Measurements from ENCODE around the gene KRTAP5-1.

KRTAP5-1 gene

GRCh38 chr11:1540074-1540473, 45.0 kb downstream of the KRTAP5-1 start:
- H3K4me2 ChIP-seq, result no peak overlapping the region
- peaks cover 70% of the 10 kb centered on the region for H3K27me3 ChIP-seq (ENCODE audit: insufficient read depth, low read depth)
- H3K36me3 ChIP-seq (ENCODE audit: insufficient read depth), result no peaks in the 10 kb centered on the region
- H3K4me1 ChIP-seq (ENCODE audit: low read depth, poor library complexity, severe bottlenecking), result no peaks in the 10 kb centered on the region
- no peak overlapping the region for H2AFZ ChIP-seq (ENCODE audit: low read depth)
- no peak for TF ChIP-seq CTCF (conservative IDR thresholded peaks at IDR 0.05; ENCODE audit: low read depth, low read length)
- H3K27ac ChIP-seq, result no peak overlapping the region
- no peak overlapping the region for H3K9ac ChIP-seq
- H4K20me1 ChIP-seq (ENCODE audit: insufficient read depth), result no peaks in the 10 kb centered on the region
- no peak overlapping the region for H3K4me3 ChIP-seq (IDR thresholded peaks at IDR 0.05; ENCODE audit: insufficient read depth, low read depth, low read length)
- no peaks in the 10 kb centered on the region; the same call in 1 of the 2 replicates for H3K79me2 ChIP-seq (ENCODE audit: insufficient read depth, low read depth)

- H3K79me2 ChIP-seq (ENCODE audit: insufficient read depth, low read depth), result no peaks in the 10 kb centered on the region; the same call in 1 of the 2 replicates
- no peak overlapping the region for H3K27ac ChIP-seq
- H3K9ac ChIP-seq, result no peak overlapping the region
- H3K4me1 ChIP-seq (ENCODE audit: low read depth, poor library complexity, severe bottlenecking), result no peaks in the 10 kb centered on the region
- H3K4me2 ChIP-seq, result no peak overlapping the region
- no peaks in the 10 kb centered on the region for H3K36me3 ChIP-seq (ENCODE audit: insufficient read depth)
- TF ChIP-seq CTCF (conservative IDR thresholded peaks at IDR 0.05; ENCODE audit: low read depth, low read length), result no peak
- peaks cover 52% of the 10 kb centered on the region for H3K27me3 ChIP-seq (ENCODE audit: insufficient read depth, low read depth)
- H2AFZ ChIP-seq (ENCODE audit: low read depth), result no peak overlapping the region
- no peaks in the 10 kb centered on the region for H4K20me1 ChIP-seq (ENCODE audit: insufficient read depth)
- H3K4me3 ChIP-seq (IDR thresholded peaks at IDR 0.05; ENCODE audit: insufficient read depth, low read depth, low read length), result no peak overlapping the region
Measured at GRCh38 chr11:1538153-1538552, 46.9 kb downstream of the KRTAP5-1 start.

GRCh38 chr11:1536065-1536843, 48.8 kb downstream of the KRTAP5-1 start:
- H3K4me1 ChIP-seq (ENCODE audit: low read depth, poor library complexity, severe bottlenecking), result no peaks in the 10 kb centered on the region
- H3K4me3 ChIP-seq (IDR thresholded peaks at IDR 0.05; ENCODE audit: insufficient read depth, low read depth, low read length), result no peak overlapping the region
- no peaks in the 10 kb centered on the region; the same call in 1 of the 2 replicates for H3K79me2 ChIP-seq (ENCODE audit: insufficient read depth, low read depth)
- TF ChIP-seq CTCF (conservative IDR thresholded peaks at IDR 0.05; ENCODE audit: low read depth, low read length), result no peak
- H3K27me3 ChIP-seq (ENCODE audit: insufficient read depth, low read depth), result peaks cover 35% of the 10 kb centered on the region
- no peak overlapping the region for H2AFZ ChIP-seq (ENCODE audit: low read depth)
- H3K36me3 ChIP-seq (ENCODE audit: insufficient read depth), result no peaks in the 10 kb centered on the region
- H3K4me2 ChIP-seq, result no peak overlapping the region
- no peak overlapping the region for H3K27ac ChIP-seq
- H4K20me1 ChIP-seq (ENCODE audit: insufficient read depth), result no peaks in the 10 kb centered on the region
- no peak overlapping the region for H3K9ac ChIP-seq

- TF ChIP-seq CTCF (conservative IDR thresholded peaks at IDR 0.05; ENCODE audit: low read depth, low read length), result no peak
- Histone ChIP-seq H4K20me1 (ENCODE audit: insufficient read depth) (no peaks in the 10 kb centered on the region), H3K9ac (no peak overlapping the region), H3K27me3 (ENCODE audit: insufficient read depth, low read depth) (peaks cover 21% of the 10 kb centered on the region), H3K36me3 (ENCODE audit: insufficient read depth) (no peaks in the 10 kb centered on the region), H2AFZ (ENCODE audit: low read depth) (no peak overlapping the region), H3K79me2 (ENCODE audit: insufficient read depth, low read depth) (no peaks in the 10 kb centered on the region; the same call in 1 of the 2 replicates), H3K27ac (no peak overlapping the region), H3K4me1 (ENCODE audit: low read depth, poor library complexity, severe bottlenecking) (no peaks in the 10 kb centered on the region), H3K4me3 (IDR thresholded peaks at IDR 0.05; ENCODE audit: insufficient read depth, low read depth, low read length) (no peak overlapping the region), H3K4me2 (no peak overlapping the region)
Measured at GRCh38 chr11:1534682-1535081, 50.4 kb downstream of the KRTAP5-1 start.
